Tibial artery (tissue), 4 donors: Measurements from ENCODE around the gene BAHD1.
A peak's percentile ranks its signal among the peaks of the same experiment; 100 is the strongest.

Experiments used
- DNase-seq, 2 donors: peaks; one replicate each; pipeline ENCODE4 v3.0.0-alpha.2; 2019
- H3K27ac ChIP-seq, 2 donors: fragments of 200-600 bp; sonication (generic) in 1 of 2; 1 replicate in 1 of 2; 2 replicates in 1 of 2; pipeline ENCODE4 v1.5.1; 2018 to 2019; ENCODE audit warnings: mild to moderate bottlenecking in 1 of 2
- H3K27me3 ChIP-seq, 2 donors: fragments of 200-600 bp; sonication (generic) in 1 of 2; one replicate each; pipeline versions ENCODE4 v1.5.1 to v1.6.0; 2016 to 2019
- H3K36me3 ChIP-seq, 3 donors: fragments of 200-600 bp; sonication (generic) in 2 of 3; one replicate each; pipeline ENCODE4 v1.5.1; 2016 to 2019; ENCODE audit warnings: mild to moderate bottlenecking in 2 of 3
- H3K4me1 ChIP-seq, 4 donors: fragments of 200-600 bp; sonication (generic) in 2 of 4; 1 replicate in 3 of 4; 2 replicates in 1 of 4; pipeline ENCODE4 v1.5.1; 2016 to 2019
- H3K4me3 ChIP-seq, 2 donors: fragments of 200-600 bp; sonication (generic) in 1 of 2; 1 replicate in 1 of 2; 2 replicates in 1 of 2; pipeline ENCODE4 v1.5.1; 2018 to 2019; ENCODE audit warnings: mild to moderate bottlenecking in 2 of 2
- H3K9me3 ChIP-seq, 3 donors: fragments of 200-600 bp; sonication (generic) in 1 of 3; one replicate each; pipeline ENCODE4 v1.5.1; 2016 to 2019
- CTCF ChIP-seq, 2 experiments: fragments of 200-600 bp in 1 of 2; fragments of 450-650 bp in 1 of 2; IDR thresholded peaks; one replicate each; pipeline ENCODE4 v1.5.1; 2017 to 2019; ENCODE audit warnings: antibody characterized with exemption in 2 of 2, mild to moderate bottlenecking in 1 of 2, moderate library complexity in 1 of 2
- intact Hi-C: fragments of 100-400 bp; cut with DNase I; formaldehyde crosslinking; loops from one replicate; pipeline ENCODE4 v1.15.0; 2023; ENCODE audit warnings: low total_unique reads

Gene BAHD1

GRCh38 chr15:40420071-40420713 lies 20.6 kb upstream of the BAHD1 start:
- Histone ChIP-seq H3K27ac (peak overlapping the region; percentile 28 to 42), H3K36me3 (peaks cover 10 to 32% (median 25%) of the 10 kb centered on the region in 3 donors), H3K27me3 (no peaks in the 10 kb centered on the region), H3K9me3 (no peaks in the 10 kb centered on the region), H3K4me3 (no peak overlapping the region), H3K4me1 (peaks cover 0 to 19% (median 13%) of the 10 kb centered on the region in 4 donors)
- DNase-seq: no peak
- TF ChIP-seq CTCF (IDR thresholded peaks at IDR 0.05): no peak
- intact Hi-C loops: loop anchor here (10.0 kb wide), 1 partner anchor 355 kb away; no protein-coding TSS in a partner anchor

GRCh38 chr15:40420793-40421192 lies 20.0 kb upstream of the BAHD1 start:
- no peak for DNase-seq
- peaks cover 9 to 26% (median 19%) of the 10 kb centered on the region in 3 donors for H3K36me3 ChIP-seq
- no peaks in the 10 kb centered on the region for H3K9me3 ChIP-seq
- peaks cover 0 to 19% (median 13%) of the 10 kb centered on the region in 4 donors for H3K4me1 ChIP-seq
- intact Hi-C loops: loop anchor here (1.0 to 10.0 kb wide), 2 partner anchors 52 to 356 kb away; no protein-coding TSS in a partner anchor
- H3K27me3 ChIP-seq: no peaks in the 10 kb centered on the region
- no peak overlapping the region for H3K4me3 ChIP-seq
- H3K27ac ChIP-seq: peak overlapping the region; percentile 28 to 42
- TF ChIP-seq CTCF (IDR thresholded peaks at IDR 0.05): no peak

GRCh38 chr15:40421246-40422157 lies 19.3 kb upstream of the BAHD1 start:
- Histone ChIP-seq H3K27ac (peak overlapping the region; percentile 42 to 47), H3K36me3 (peaks cover 2 to 19% (median 12%) of the 10 kb centered on the region in 3 donors), H3K4me1 (peaks cover 0 to 19% (median 13%) of the 10 kb centered on the region in 4 donors), H3K9me3 (no peaks in the 10 kb centered on the region), H3K27me3 (no peaks in the 10 kb centered on the region), H3K4me3 (peak overlapping the region in 1 of 2 donors; percentile 3)
- TF ChIP-seq CTCF (IDR thresholded peaks at IDR 0.05): peak; percentile 97 to 99
- intact Hi-C loops: loop anchor here (1.0 to 10.0 kb wide), 3 partner anchors 53 to 357 kb away; no protein-coding TSS in a partner anchor
- peak; percentile 65 to 85 for DNase-seq

- H3K27ac ChIP-seq: no peak overlapping the region
- DNase-seq: no peak
- H3K4me3 ChIP-seq: no peak overlapping the region
- peaks cover 0 to 8% (median 5%) of the 10 kb centered on the region in 3 donors for H3K36me3 ChIP-seq
- TF ChIP-seq CTCF (IDR thresholded peaks at IDR 0.05): no peak
- intact Hi-C loops: loop anchor here (10.0 kb wide), 1 partner anchor 360 kb away; no protein-coding TSS in a partner anchor
- peaks cover 0 to 19% (median 13%) of the 10 kb centered on the region in 4 donors for H3K4me1 ChIP-seq
- no peaks in the 10 kb centered on the region for H3K27me3 ChIP-seq
- H3K9me3 ChIP-seq: no peaks in the 10 kb centered on the region
Observed at GRCh38 chr15:40424483-40425115, 16.2 kb upstream of the BAHD1 start.

GRCh38 chr15:40425681-40426080 lies 15.1 kb upstream of the BAHD1 start:
- TF ChIP-seq CTCF (IDR thresholded peaks at IDR 0.05): no peak
- no peaks in the 10 kb centered on the region for H3K27me3 ChIP-seq
- no peak overlapping the region for H3K4me3 ChIP-seq
- peaks cover 0 to 15% (median 10%) of the 10 kb centered on the region in 4 donors for H3K4me1 ChIP-seq
- H3K27ac ChIP-seq: no peak overlapping the region
- no peaks in the 10 kb centered on the region for H3K9me3 ChIP-seq
- no peak for DNase-seq
- intact Hi-C loops: loop anchor here (10.0 kb wide), 1 partner anchor 361 kb away; no protein-coding TSS in a partner anchor
- peaks cover 0 to 8% (median 5%) of the 10 kb centered on the region in 3 donors for H3K36me3 ChIP-seq
